Osteoblast (primary cell): Measurements from ENCODE around the gene APCDD1. TPM values are rescaled to one million over a fixed set of nuclear protein-coding genes. Genes with fewer than 3 reads are reported as not detected.

Experiments used
- DNase-seq: peaks from one replicate; pipeline ENCODE4 v3.0.0; 2011; ENCODE audit warnings: low spot score, mixed read lengths; ENCODE audit not compliant: insufficient read length; ENCODE audit errors: missing footprints
- H2AFZ ChIP-seq: 2 replicates; pipeline ENCODE4 v1.6.0; 2011; ENCODE audit warnings: mild to moderate bottlenecking, low read length
- H3K27ac ChIP-seq: 2 replicates; pipeline ENCODE4 v1.5.1; 2011; ENCODE audit warnings: mild to moderate bottlenecking, low read depth, low read length, moderate library complexity
- H3K27me3 ChIP-seq: 2 replicates; pipeline ENCODE4 v1.6.0; 2012; ENCODE audit warnings: mild to moderate bottlenecking, control low read depth, inconsistent platforms, low read length, moderate library complexity; ENCODE audit not compliant: insufficient read depth
- H3K36me3 ChIP-seq: 2 replicates; pipeline ENCODE4 v1.5.1; 2011; ENCODE audit warnings: mild to moderate bottlenecking, low read length, control low read depth, moderate library complexity; ENCODE audit not compliant: insufficient read depth
- H3K4me1 ChIP-seq: 2 replicates; pipeline ENCODE4 v1.5.1; 2011; ENCODE audit warnings: mild to moderate bottlenecking, low read length, control low read depth, moderate library complexity; ENCODE audit not compliant: insufficient read depth
- H3K4me2 ChIP-seq: 2 replicates; pipeline ENCODE4 v1.6.0; 2011; ENCODE audit warnings: mild to moderate bottlenecking, low read length; ENCODE audit not compliant: insufficient read depth
- H3K4me3 ChIP-seq: fragments of 200-600 bp; sonication (generic); 3 replicates; pipeline ENCODE4 v1.5.1; 2012; ENCODE audit warnings: mild to moderate bottlenecking, low read length, inconsistent platforms; ENCODE audit not compliant: insufficient read depth
- H3K79me2 ChIP-seq: 2 replicates; pipeline ENCODE4 v1.6.0; 2012; ENCODE audit warnings: mild to moderate bottlenecking, low read length, control low read depth, inconsistent platforms; ENCODE audit not compliant: insufficient read depth
- H3K9me3 ChIP-seq: 2 replicates; pipeline ENCODE4 v1.5.1; 2011; ENCODE audit warnings: low read depth, low read length, control low read depth
- H4K20me1 ChIP-seq: 2 replicates; pipeline ENCODE4 v1.6.0; 2012; ENCODE audit warnings: mild to moderate bottlenecking, low read length, control low read depth; ENCODE audit not compliant: insufficient read depth
- total RNA-seq: library from RNA; depleted of rRNA; stranded (reverse); fragments of >200 nt; gene quantifications from 2 replicates; pipeline ENCODE4 v1.2.3, GENCODE V29; 2012
- TF ChIP-seq, protein P1 (sequence below): IDR thresholded peaks from 2 replicates; pipeline ENCODE4 v1.5.1; 2011; ENCODE audit warnings: mild to moderate bottlenecking, low read depth, low read length, moderate library complexity; ENCODE audit errors: extremely low read depth

APCDD1 gene
- total RNA-seq, 1 donor: 3.3 TPM

DNA sequence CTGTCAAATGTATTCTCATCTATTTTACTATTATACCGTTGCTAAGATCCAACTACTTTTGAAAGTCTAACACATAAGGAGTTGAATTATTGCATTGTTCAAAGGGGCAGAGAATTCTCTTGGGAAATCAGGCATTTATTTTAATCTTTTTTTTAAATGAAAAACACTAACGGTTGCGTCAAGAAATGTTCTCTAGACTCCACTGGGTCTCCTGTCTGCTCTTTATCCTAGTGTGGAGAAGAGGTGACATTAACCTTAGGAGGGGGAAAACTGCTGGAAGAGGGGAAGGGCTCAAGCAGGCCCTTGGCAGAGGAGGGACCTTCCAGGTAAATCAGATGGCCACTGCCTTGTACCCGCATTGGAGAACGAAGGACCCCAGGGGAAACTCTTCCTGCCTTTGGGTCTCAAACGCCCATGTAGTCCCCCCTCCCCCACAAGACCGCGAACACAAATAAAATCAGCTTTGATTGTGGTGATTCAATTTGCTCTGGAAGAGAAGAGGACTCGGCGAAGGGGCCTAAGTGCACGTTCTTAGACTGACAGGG is 1.1 kb upstream of the APCDD1 start:
- Histone ChIP-seq H3K36me3 (no peaks in the 10 kb centered on the region), H3K27ac (no peak overlapping the region), H3K4me2 (no peak overlapping the region), H2AFZ (peak overlapping the region; percentile 9), H3K27me3 (peaks cover 70% of the 10 kb centered on the region), H3K79me2 (no peaks in the 10 kb centered on the region), H3K4me1 (no peaks in the 10 kb centered on the region), H4K20me1 (no peaks in the 10 kb centered on the region), H3K9me3 (no peaks in the 10 kb centered on the region), H3K4me3 (no peak overlapping the region)
- DNase-seq: no peak
- TF ChIP-seq, protein P1, sequence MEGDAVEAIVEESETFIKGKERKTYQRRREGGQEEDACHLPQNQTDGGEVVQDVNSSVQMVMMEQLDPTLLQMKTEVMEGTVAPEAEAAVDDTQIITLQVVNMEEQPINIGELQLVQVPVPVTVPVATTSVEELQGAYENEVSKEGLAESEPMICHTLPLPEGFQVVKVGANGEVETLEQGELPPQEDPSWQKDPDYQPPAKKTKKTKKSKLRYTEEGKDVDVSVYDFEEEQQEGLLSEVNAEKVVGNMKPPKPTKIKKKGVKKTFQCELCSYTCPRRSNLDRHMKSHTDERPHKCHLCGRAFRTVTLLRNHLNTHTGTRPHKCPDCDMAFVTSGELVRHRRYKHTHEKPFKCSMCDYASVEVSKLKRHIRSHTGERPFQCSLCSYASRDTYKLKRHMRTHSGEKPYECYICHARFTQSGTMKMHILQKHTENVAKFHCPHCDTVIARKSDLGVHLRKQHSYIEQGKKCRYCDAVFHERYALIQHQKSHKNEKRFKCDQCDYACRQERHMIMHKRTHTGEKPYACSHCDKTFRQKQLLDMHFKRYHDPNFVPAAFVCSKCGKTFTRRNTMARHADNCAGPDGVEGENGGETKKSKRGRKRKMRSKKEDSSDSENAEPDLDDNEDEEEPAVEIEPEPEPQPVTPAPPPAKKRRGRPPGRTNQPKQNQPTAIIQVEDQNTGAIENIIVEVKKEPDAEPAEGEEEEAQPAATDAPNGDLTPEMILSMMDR: no peak

GRCh38 chr18:10454681-10455557 is 484 bp downstream of the APCDD1 start:
- no peak overlapping the region for H3K27ac ChIP-seq
- H3K79me2 ChIP-seq: no peaks in the 10 kb centered on the region

GRCh38 chr18:10455726-10456453 is 1.5 kb downstream of the APCDD1 start:
- TF ChIP-seq, protein P1: no peak
- no peak overlapping the region for H3K4me2 ChIP-seq
- H3K27me3 ChIP-seq: peaks cover 67% of the 10 kb centered on the region
- H4K20me1 ChIP-seq: no peaks in the 10 kb centered on the region
- H2AFZ ChIP-seq: no peak overlapping the region
- H3K4me3 ChIP-seq: no peak overlapping the region
- H3K27ac ChIP-seq: no peak overlapping the region
- H3K9me3 ChIP-seq: no peaks in the 10 kb centered on the region
- DNase-seq: no peak
- no peaks in the 10 kb centered on the region for H3K36me3 ChIP-seq
- H3K79me2 ChIP-seq: no peaks in the 10 kb centered on the region
- no peaks in the 10 kb centered on the region for H3K4me1 ChIP-seq

More at GRCh38 chr18:10454681-10455557, 484 bp downstream of the APCDD1 start:
- Histone ChIP-seq H4K20me1 (no peaks in the 10 kb centered on the region), H3K4me3 (peak overlapping the region; percentile 41), H3K4me1 (no peaks in the 10 kb centered on the region), H3K27me3 (peaks cover 67% of the 10 kb centered on the region), H3K36me3 (no peaks in the 10 kb centered on the region), H2AFZ (no peak overlapping the region), H3K4me2 (peak overlapping the region; percentile 58), H3K9me3 (no peaks in the 10 kb centered on the region)
- DNase-seq: peak; percentile 91
- TF ChIP-seq, protein P1: no peak

DNA sequence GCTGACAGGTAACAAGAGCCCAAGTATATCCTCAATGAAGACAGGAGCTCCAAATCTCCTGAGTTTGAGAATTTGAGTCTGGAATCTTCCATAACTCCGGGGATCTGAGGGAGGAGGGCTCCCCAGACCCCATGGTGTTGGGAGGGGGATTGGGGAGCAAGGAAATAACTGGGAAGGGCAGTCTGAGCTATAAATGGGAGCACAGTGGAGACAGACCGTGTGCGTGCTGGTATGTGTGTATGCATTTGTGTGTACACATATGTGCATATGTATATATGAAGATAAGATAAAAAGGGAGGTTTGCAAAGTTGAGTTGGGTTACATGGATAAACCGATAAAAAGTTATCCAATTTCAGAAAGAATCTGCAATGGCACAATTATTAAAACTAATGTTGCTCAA is 2.3 kb downstream of the APCDD1 start:
- Histone ChIP-seq H3K79me2 (no peaks in the 10 kb centered on the region), H3K4me3 (no peak overlapping the region), H3K4me1 (no peaks in the 10 kb centered on the region), H3K27ac (no peak overlapping the region), H2AFZ (no peak overlapping the region), H3K4me2 (no peak overlapping the region), H4K20me1 (no peaks in the 10 kb centered on the region), H3K9me3 (no peaks in the 10 kb centered on the region), H3K36me3 (no peaks in the 10 kb centered on the region), H3K27me3 (peaks cover 65% of the 10 kb centered on the region)
- no peak for DNase-seq
- TF ChIP-seq, protein P1: no peak
